Caco-2 (cell line): ENCODE measurements around the gene PDE7B. TPM values are rescaled to one million over a fixed set of nuclear protein-coding genes. Genes with fewer than 3 reads are reported as not detected.

Source experiments
- BruUV-seq: library from RNA; stranded (reverse); fragments of 400-500 nt; replicated peaks from 2 replicates; lab custom pipeline; 2021; lab: Mats Ljungman, UMichigan
- CTCF ChIA-PET: fragments of 300-600 bp; sonication (Branson Sonifier 250); formaldehyde crosslinking; loops from one replicate; lab custom pipeline; 2022; ENCODE audit warnings: antibody characterized with exemption; lab: Charles Lee
- POLR2A ChIA-PET: fragments of 300-600 bp; sonication (Branson Sonifier 250); formaldehyde crosslinking; loops from one replicate; lab custom pipeline; 2022; ENCODE audit warnings: antibody characterized with exemption; lab: Charles Lee
- DNase-seq, 2 experiments: peaks; one replicate each; pipeline versions ENCODE4 v3.0.0 to v3.0.0-alpha.2; 2020 to 2022
- H3K27me3 ChIP-seq: replicated peaks from 2 replicates; pipeline ENCODE4 v1.6.0; 2011; ENCODE audit warnings: low read length; ENCODE audit not compliant: control insufficient read depth, insufficient read depth
- H3K36me3 ChIP-seq: 2 replicates; pipeline ENCODE4 v1.5.1; 2011; ENCODE audit warnings: low read length; ENCODE audit not compliant: control insufficient read depth, insufficient read depth
- H3K4me1 ChIP-seq: fragments of 250-450 bp; sonication (Bioruptor Pico); 2 replicates; pipeline ENCODE4 v1.5.1; 2020; ENCODE audit warnings: mild to moderate bottlenecking
- H3K4me3 ChIP-seq: 2 replicates; pipeline ENCODE4 v1.5.1; 2011; ENCODE audit warnings: low read depth, mild to moderate bottlenecking, control low read depth, low read length
- H3K9me3 ChIP-seq: fragments of 250-450 bp; sonication (Bioruptor Pico); 2 replicates; pipeline ENCODE4 v1.5.1; 2020; ENCODE audit warnings: mild to moderate bottlenecking, moderate library complexity
- H3K27ac Mint-ChIP-seq: one replicate; pipeline ENCODE4 v1.8.0; 2022; ENCODE audit warnings: mixed read lengths; ENCODE audit not compliant: unreplicated experiment
- H3K27me3 Mint-ChIP-seq: one replicate; pipeline ENCODE4 v1.8.0; 2022; ENCODE audit warnings: mixed read lengths; ENCODE audit not compliant: insufficient read depth, unreplicated experiment
- H3K36me3 Mint-ChIP-seq: one replicate; pipeline ENCODE4 v1.8.0; 2022; ENCODE audit warnings: mild to moderate bottlenecking, mixed read lengths; ENCODE audit not compliant: insufficient read depth, unreplicated experiment
- H3K4me1 Mint-ChIP-seq: one replicate; pipeline ENCODE4 v1.8.0; 2022; ENCODE audit warnings: low read depth, mixed read lengths; ENCODE audit not compliant: unreplicated experiment
- H3K4me3 Mint-ChIP-seq: one replicate; pipeline ENCODE4 v1.8.0; 2022; ENCODE audit warnings: mild to moderate bottlenecking, moderate library complexity, mixed read lengths; ENCODE audit not compliant: unreplicated experiment
- H3K9me3 Mint-ChIP-seq: one replicate; pipeline ENCODE4 v1.8.0; 2022; ENCODE audit warnings: mixed read lengths; ENCODE audit not compliant: unreplicated experiment
- CTCF ChIP-seq, 2 experiments: fragments of 200-600 bp in 1 of 2; IDR thresholded peaks; 1 replicate in 1 of 2; 2 replicates in 1 of 2; pipeline versions ENCODE4 v1.5.1 to v1.8.0; 2011 to 2022; ENCODE audit warnings: antibody characterized with exemption in 1 of 2, control low read depth in 1 of 2, inconsistent platforms in 1 of 2, low read depth in 1 of 2, low read length in 1 of 2, mild to moderate bottlenecking in 1 of 2, moderate library complexity in 1 of 2; ENCODE audit not compliant: insufficient read depth in 1 of 2, severe bottlenecking in 1 of 2, unreplicated experiment in 1 of 2
- intact Hi-C: fragments of 100-400 bp; cut with micrococcal nuclease; formaldehyde crosslinking; loops from one replicate; pipeline ENCODE4 v1.10.0; 2022; ENCODE audit not compliant: unreplicated experiment
- total RNA-seq: library from RNA; stranded (reverse); gene quantifications from 2 replicates; pipeline ENCODE4 v1.2.3, GENCODE V29; 2022

PDE7B gene
- total RNA-seq, 1 experiment from 2014 or later, result not detected

- Histone ChIP-seq H3K36me3 (no peaks in the 10 kb centered on the region), H3K4me3 (no peak overlapping the region), H3K9me3 (no peaks in the 10 kb centered on the region), H3K27me3 (no peaks in the 10 kb centered on the region), H3K4me1 (no peaks in the 10 kb centered on the region)
- H3K36me3 Mint-ChIP-seq, result no peaks in the 10 kb centered on the region
- no peak for TF ChIP-seq CTCF (IDR thresholded peaks at IDR 0.05; ENCODE audit: insufficient read depth in 1 of 2, low read depth in 1 of 2, low read length in 1 of 2, severe bottlenecking in 1 of 2, unreplicated experiment in 1 of 2)
- H3K4me1 Mint-ChIP-seq, result no peaks in the 10 kb centered on the region
- intact Hi-C loops, result no loop called here
- no peaks in the 10 kb centered on the region for H3K27me3 Mint-ChIP-seq
- CTCF ChIA-PET, result no interaction called here
- H3K4me3 Mint-ChIP-seq, result no peak overlapping the region
- no peak for DNase-seq
- H3K9me3 Mint-ChIP-seq, result no peaks in the 10 kb centered on the region
- POLR2A ChIA-PET, result no interaction called here
- H3K27ac Mint-ChIP-seq, result no peak overlapping the region
- BruUV-seq, result no TSS peak
Observed at GRCh38 chr6:136085370-136086115, 234.0 kb downstream of the PDE7B start.

- CTCF ChIA-PET, result no interaction called here
- Mint-ChIP-seq H3K36me3 (no peaks in the 10 kb centered on the region), H3K27me3 (no peaks in the 10 kb centered on the region), H3K4me3 (no peak overlapping the region), H3K9me3 (no peaks in the 10 kb centered on the region), H3K27ac (no peak overlapping the region), H3K4me1 (no peaks in the 10 kb centered on the region)
- POLR2A ChIA-PET, result no interaction called here
- no peak for TF ChIP-seq CTCF (IDR thresholded peaks at IDR 0.05; ENCODE audit: insufficient read depth in 1 of 2, low read depth in 1 of 2, low read length in 1 of 2, severe bottlenecking in 1 of 2, unreplicated experiment in 1 of 2)
- no peak overlapping the region for H3K4me3 ChIP-seq
- DNase-seq, result no peak
- intact Hi-C loops, result no loop called here
- no peaks in the 10 kb centered on the region for H3K36me3 ChIP-seq
- no TSS peak for BruUV-seq
- H3K9me3 ChIP-seq, result no peaks in the 10 kb centered on the region
- no peaks in the 10 kb centered on the region for H3K27me3 ChIP-seq
- H3K4me1 ChIP-seq, result 0 out of 2 replicates have a peak, but pooled peaks cover 4% of the 10 kb centered on the region
Observed at GRCh38 chr6:136086686-136087085, 235.2 kb downstream of the PDE7B start.

GRCh38 chr6:136087986-136088385 lies 236.5 kb downstream of the PDE7B start:
- Mint-ChIP-seq H3K27me3 (no peaks in the 10 kb centered on the region), H3K36me3 (no peaks in the 10 kb centered on the region), H3K9me3 (no peaks in the 10 kb centered on the region), H3K4me1 (no peaks in the 10 kb centered on the region), H3K27ac (no peak overlapping the region), H3K4me3 (no peak overlapping the region)
- Histone ChIP-seq H3K36me3 (no peaks in the 10 kb centered on the region), H3K4me1 (0 out of 2 replicates have a peak, but pooled peaks cover 4% of the 10 kb centered on the region), H3K27me3 (no peaks in the 10 kb centered on the region), H3K9me3 (no peaks in the 10 kb centered on the region), H3K4me3 (no peak overlapping the region)
- ChIA-PET CTCF (no interaction called here), POLR2A (no interaction called here)
- no peak for DNase-seq
- no peak for TF ChIP-seq CTCF (IDR thresholded peaks at IDR 0.05; ENCODE audit: insufficient read depth in 1 of 2, low read depth in 1 of 2, low read length in 1 of 2, severe bottlenecking in 1 of 2, unreplicated experiment in 1 of 2)
- intact Hi-C loops, result no loop called here
- BruUV-seq, result no TSS peak
